AG20443 (cell line): Measurements from ENCODE around the gene OVCH1.
A peak's percentile ranks its signal among the peaks of the same experiment; 100 is the strongest.
"Not testable (repeated sequence)": the region's sequence is repeated elsewhere in the genome, so short reads cannot be mapped to it uniquely, and the experiment has no call there.

Experiments used
- DNase-seq: peaks from one replicate; pipeline ENCODE4 v3.0.0; 2012; ENCODE audit warnings: low spot score, mixed read lengths

Gene OVCH1

GRCh38 chr12:29414368-29414767 is 83.1 kb downstream of the OVCH1 start:
- DNase-seq, result no peak

- no peak for DNase-seq
Measured at GRCh38 chr12:29405561-29405960, 91.9 kb downstream of the OVCH1 start.

- DNase-seq, result no peak
Measured at GRCh38 chr12:29403991-29404390, 93.5 kb downstream of the OVCH1 start.

DNA sequence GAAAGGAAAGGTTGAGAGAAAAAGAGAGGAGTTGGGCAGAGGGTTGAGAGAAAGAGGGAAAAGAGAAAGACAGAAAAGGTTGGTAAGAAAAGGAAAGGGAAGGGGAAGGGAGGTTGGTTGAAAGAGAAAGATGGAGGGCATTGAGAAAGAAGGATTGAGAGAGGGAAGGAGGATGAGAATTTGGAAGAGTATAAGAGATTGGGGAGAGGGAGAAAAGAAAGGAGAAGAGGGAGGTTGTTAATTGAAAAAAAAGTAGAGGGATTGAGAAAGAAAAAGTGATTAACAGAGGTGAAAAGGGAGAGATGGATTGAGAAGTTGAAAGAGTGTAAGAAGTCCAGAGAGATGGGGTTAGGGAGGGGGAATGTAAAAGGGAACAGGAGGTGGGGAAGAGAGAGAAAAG is 95.0 kb downstream of the OVCH1 start:
- no peak for DNase-seq

DNA sequence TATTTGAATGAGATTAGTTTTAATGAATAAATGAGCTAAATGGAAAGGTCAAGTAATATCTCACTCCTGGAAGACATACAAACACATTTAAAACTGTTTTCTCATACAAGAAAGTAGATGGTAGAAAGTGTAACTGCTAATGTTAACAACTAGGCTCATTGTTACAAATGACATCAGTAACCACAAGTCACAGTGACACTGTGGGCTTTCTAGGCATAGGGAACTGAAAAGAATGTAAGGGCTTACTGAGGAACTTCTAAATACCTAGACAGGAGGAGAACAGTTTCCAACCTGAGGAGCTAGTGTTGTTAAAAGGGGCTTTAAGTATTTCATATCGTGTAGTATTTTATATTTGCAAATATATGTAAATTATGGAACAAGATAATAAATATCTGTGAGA is 99.0 kb downstream of the OVCH1 start:
- no peak for DNase-seq

DNA sequence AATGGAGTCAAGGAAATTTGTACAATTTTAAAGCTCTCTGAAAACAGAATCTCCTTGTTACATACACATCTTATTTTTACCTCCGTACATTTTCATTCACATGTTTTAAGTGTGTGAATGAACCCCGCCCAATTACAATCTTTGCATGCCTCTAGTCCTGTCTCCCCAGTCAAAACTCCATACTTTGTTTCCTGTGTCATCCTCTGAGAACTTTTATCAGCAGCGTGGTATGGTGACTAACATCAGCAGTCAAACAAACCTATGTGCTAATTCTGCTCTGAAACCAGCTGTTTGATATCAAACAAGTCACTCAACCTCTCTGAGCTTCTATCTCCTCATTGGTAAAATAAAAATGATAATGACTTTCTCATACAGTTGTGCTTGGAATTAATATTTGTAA is 100.7 kb downstream of the OVCH1 start:
- peak; percentile 13 for DNase-seq

DNA sequence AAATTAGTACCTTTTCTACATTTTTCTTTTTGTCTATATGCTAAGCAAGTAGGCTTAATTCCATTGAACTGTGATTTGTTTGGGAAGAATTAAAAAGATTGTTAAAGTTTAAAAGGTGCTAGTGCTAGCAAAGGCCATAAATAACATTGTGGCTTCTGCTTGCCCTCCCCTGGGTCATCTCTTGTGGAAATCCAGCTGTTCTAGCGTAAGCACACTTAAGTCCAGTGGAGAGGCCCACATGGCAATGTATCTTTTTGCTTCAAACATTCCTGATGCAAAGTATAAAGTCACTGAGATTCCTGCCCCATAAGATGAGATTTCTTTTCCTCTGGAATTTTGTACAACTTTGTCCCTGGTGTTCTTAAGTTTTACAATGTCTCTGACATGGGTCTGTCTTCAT is 102.1 kb downstream of the OVCH1 start:
- no peak for DNase-seq

DNA sequence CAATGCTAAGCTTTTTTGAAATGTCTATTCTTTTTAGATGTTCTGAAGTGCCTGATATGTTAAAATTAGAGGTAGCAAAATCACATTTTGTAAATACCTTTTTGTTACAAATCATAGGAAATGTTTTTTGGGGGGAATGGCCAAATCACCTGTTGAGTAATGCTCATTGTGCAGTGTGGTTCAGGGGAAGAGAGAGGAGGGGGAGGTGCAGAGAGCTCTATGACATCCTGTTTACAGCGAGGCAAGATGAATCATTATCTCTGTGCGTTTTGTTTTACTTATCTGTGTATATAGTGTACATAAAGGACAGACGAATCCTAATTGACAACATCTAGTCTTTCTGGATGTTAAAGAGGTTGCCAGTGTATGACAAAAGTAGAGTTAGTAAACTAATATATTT is 107.1 kb downstream of the OVCH1 start:
- DNase-seq, result not testable (repeated sequence)

- no peak for DNase-seq
Measured at GRCh38 chr12:29389295-29389919, 108.1 kb downstream of the OVCH1 start.

GRCh38 chr12:29386084-29386680 is 111.3 kb downstream of the OVCH1 start:
- not testable (repeated sequence) for DNase-seq

DNA sequence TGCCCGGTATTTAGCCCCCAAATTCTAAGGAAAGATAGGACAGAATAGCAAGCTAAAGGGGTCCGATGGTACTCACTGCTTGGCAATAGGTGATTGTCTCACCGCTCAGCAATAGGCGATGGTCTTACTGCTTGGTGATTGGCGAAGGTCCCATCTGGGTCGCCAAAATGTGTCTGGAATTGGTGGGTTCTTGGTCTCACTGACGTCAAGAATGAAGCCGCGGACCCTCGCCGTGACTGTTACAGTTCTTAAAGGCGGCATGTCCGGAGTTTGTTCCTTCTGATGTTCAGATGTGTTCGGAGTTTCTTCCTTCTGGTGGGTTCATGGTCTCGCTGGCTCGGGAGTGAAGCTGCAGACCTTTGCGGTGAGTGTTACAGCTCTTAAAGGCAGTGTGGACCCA is 112.3 kb downstream of the OVCH1 start:
- DNase-seq, result not testable (repeated sequence)

GRCh38 chr12:29382251-29382650 is 115.2 kb downstream of the OVCH1 start:
- DNase-seq, result no peak

DNA sequence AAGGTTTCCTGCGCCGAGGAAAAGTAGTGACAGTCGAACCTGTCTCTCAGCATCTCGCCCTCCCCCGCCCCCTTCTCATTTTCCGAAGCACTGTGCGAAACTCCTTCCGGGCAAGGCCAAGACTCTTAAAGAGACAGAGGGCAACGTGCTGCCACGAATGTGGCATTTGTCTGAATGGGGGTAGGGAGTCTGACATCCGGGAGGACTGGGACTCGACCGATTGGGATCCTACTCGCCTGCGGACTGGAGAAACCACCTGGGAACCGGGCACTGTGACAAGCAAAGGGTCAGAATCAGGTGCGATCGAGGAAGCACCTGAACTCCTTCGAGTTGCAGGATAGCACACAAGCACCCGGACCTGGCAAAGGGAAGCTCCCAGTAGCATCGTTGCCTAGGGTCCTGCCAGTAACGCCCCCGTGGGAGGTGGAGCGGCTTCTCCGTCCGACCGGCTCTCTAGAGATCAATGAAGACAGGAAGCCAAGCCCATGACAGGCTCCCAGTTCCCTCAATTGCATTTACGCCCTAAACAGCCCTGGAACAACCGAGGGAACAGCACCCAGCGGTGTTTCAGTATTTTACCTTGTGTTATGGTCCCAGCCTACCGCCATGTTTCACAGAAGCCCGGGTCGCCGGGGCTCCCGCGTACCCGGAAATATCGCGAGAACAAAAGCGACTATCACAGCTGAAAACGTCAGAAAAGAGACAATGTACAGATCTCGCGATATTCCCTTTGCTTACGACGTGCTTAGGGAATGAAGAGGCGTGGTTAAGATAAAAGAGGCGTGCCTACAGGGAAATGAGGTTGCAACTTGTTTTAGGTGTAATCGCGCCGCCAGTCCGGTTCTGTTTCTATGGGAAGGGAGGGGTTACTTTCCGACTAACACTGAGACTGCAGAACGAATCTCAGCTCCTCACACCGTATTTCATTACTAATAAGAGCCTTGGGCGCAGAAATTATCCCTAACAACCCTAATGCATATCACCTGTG is 116.7 kb downstream of the OVCH1 start, which contains the start of gene ERGIC2:
ERGIC2 (minus strand) TSS at position 637 of the 988 bp plus-strand sequence. CDS start 9,539 bp downstream, outside the sequence.
- peak; percentile 97 for DNase-seq
